NT2/D1 (cell line): ENCODE results near the gene PIPOX.

Experiments
- YY1 ChIP-seq: IDR thresholded peaks from 2 replicates; pipeline ENCODE4 v1.6.1; 2011; ENCODE audit not compliant: insufficient read length, insufficient read depth
- ZNF274 ChIP-seq: IDR thresholded peaks from 2 replicates; pipeline ENCODE4 v1.6.1; 2011; ENCODE audit warnings: mild to moderate bottlenecking, low read depth, low read length

- TF ChIP-seq ZNF274 (no peak), YY1 (no peak)
These were observed 51.3 kb downstream of the PIPOX start for GRCh38 chr17:29094101-29094708.
